Measurements from ENCODE around the gene LGI4.
"Not testable (repeated sequence)": the region's sequence is repeated elsewhere in the genome, so short reads cannot be mapped to it uniquely, and the experiment has no call there.

LGI4 gene

GRCh38 chr19:35105411-35106290 is 29.2 kb downstream of the LGI4 start:
- no peak for DNase-seq

GRCh38 chr19:35105047-35105410 is 29.8 kb downstream of the LGI4 start:
- no peak for DNase-seq

DNA sequence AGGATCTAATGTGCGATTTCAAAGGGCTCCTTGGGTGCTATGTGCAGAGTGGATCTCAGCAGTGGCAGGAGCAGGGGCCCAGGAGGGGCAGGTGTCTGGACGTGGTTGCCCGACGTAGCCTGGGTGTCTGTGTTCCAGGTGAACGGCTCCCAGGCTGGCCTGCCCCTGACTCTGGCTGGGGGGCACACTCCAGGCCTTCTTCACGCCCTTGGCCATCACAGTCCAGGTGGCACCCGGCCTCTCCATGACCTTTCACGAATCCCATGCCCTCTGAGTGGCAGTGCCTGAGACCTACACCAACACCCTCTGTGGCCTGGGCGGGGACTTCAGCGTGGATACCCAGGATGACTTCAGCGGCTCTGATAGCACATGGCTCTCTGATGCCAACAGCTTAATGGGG is 30.5 kb downstream of the LGI4 start:
- DNase-seq, result no peak

DNA sequence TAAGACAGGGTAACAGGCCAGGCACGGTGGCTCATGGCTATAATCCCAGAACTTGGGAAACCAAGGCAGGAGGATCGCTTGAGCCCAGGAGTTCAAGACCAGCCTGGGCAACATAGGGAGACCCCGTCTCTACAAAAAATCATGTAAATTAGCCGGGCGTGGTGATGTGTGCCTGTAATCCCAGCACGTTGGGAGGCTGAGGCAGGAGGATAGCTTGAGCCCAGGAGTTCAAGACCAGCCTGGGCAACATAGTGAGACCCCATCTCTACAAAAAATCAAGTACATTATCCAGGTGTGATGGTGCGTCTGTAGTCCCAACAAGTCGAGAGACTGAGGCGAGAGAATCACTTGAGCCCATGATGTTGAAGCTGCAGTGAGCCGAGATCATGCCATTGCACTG is 31.2 kb downstream of the LGI4 start:
- DNase-seq, result not testable (repeated sequence)

- not testable (repeated sequence) for DNase-seq
These were observed 32.9 kb downstream of the LGI4 start for GRCh38 chr19:35101949-35102348.

GRCh38 chr19:35100588-35101533 is 34.0 kb downstream of the LGI4 start:
- DNase-seq, result no peak

DNA sequence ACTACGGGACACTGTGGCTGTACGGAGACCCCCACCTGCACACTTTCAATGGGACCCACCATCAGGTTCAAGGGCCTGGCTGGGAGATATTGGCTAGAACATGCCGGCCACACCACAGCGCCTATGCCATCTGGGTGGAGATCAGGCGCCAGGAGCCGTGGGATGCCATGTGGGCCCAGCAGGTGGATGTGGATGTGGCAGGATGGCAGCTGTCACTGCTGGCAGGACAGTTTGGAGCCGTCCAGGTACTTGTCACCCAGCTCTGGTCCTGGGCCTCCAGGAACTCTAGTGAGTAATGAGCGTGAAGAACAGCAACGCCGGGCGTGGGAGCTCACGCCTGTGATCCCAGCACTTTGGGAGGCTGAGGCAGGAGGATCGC is 35.0 kb downstream of the LGI4 start:
- no peak for DNase-seq

GRCh38 chr19:35099155-35099896 is 35.5 kb downstream of the LGI4 start:
- no peak for DNase-seq

DNA sequence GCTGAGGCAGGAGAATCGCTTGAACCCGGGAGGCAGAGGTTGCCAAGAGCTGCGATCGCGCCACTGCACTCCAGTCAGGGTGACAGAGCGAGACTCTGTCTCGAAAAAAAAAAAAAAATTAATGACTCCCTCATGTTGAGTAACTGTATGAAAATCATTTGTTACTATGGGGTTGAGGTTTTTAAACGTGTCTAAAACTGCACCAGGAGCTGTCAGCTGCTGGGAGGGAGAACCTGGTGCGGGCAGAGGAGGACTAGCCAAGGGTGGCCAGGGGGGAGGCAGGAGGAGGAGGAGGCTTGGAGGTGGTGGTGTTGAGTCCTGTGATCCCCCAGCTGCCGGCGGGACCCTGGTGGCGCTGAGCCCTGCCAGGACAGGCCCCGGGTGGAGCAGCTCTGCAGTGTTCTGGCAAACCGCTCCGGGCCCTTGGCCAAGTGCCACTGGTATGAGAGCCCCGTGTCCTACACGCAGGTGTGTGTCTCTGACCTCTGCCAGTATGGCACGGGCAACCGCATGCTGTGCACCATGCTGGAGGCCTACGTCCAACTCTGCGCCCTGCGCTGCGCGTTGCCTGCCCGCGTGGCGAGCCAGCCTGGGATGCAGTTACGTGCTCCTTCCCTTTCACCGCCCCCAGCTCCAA is 36.3 kb downstream of the LGI4 start:
- no peak for DNase-seq

DNA sequence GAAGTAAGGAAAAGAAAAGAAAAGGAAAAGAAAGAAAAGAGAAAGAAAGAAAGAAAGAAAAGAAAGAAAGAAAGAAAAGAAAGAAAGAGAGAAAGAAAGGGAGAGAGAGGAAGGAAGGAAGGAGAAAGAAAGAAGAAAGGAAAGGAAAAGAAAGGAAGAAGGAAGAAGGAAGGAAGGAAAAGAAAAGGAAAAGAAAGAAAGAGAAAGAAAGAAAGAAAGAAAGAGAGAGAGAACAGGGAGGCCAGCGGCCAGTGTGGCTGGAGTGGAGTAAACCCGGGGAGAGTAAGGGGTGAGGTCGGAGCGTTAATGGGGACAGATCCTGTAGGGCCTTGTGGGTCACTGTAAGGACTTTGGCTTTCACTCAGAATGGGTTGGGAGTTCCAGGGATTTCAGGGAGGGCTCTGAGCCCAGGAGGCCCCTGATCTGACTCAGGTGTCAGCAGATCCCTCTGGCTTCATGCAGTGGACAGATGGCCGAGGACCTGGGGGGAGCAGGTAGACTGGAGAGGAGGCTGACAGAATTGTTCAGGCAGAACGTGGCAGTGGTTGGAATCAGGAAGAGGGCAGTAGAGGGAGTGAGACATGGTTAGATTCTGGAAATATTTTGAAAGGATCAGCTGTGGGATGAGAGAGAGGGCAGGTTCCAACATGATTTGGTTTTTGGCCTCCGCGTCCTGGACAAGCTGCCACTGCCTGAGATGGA is 39.0 kb downstream of the LGI4 start:
- DNase-seq, result no peak

DNA sequence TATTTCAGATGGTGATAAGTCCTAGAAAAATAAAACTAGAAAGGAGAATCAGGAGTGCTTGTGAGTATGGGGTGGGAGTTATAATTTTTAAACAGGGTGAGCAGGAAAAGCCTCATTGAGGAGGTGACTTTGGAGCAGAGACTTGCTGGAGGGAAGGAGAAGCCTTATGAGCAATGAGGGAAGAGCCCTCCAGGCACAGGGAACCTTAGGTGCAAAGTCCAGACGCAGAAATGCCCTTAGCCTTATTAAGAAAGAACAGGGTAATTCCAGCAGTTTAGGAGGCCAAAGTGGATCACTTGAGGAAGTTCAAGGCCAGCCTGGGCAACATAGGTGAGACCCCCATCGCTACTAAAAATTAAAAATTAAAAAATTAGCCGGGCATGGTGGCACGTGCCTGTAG is 40.2 kb downstream of the LGI4 start:
- no peak for DNase-seq

DNA sequence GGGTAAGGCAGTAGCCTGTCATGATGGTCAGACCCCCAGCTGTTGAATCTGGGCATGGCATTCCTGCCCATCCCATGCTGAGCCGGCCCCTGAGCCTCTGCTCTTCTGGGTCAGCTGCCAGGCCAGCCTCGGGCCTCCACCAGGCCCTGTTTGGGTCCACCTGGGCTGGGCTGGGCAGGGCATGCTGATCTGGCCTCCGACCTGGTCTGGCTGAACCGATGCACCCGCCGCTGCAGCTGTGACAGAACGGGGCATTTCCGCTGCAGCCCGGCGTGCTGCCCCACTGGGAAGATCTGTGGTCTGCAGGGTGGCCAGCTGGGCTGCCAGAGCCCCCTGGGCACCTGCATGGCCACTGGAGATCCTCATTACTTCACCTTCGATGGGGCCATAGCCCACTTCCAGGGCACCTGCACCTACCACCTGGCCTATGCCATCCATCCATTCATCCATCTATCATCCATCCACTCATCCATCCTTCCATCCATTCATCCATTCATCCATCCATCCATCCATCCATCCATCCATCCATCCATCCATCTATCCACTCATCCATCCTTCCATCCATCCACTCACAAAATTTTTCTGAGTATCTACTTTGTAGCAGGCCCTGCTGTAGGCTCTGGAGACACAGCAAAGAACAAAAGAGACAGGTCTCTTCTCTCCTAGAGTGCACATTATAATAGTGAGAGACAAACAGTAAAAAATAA is 40.8 kb downstream of the LGI4 start:
- DNase-seq, result no peak

DNA sequence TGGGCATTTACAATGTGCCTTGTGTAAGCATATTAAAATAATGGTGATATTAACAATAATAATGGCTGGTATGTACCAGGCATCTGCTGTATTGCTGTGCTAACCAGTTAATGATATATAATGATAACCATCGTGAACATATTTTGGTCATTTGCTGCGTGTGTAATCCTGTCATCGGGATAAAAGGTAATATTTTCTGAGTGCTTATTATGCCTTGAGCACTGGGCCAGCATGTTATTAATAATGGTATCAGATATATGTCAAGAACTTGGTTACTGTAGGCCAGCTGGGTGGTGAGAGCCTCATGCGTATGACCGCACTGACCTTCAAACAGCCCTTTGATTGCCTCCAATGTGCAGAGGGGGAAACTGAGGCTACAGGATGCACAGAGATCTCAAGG is 41.4 kb downstream of the LGI4 start:
- DNase-seq, result no peak

GRCh38 chr19:35090506-35091214 is 44.2 kb downstream of the LGI4 start:
- peak in 1 of 2 donors; percentile 44 for DNase-seq

- no peak for DNase-seq
These were observed 44.7 kb downstream of the LGI4 start for GRCh38 chr19:35090160-35090505.

GRCh38 chr19:35089554-35089953 is 45.3 kb downstream of the LGI4 start:
- no peak for DNase-seq

DNA sequence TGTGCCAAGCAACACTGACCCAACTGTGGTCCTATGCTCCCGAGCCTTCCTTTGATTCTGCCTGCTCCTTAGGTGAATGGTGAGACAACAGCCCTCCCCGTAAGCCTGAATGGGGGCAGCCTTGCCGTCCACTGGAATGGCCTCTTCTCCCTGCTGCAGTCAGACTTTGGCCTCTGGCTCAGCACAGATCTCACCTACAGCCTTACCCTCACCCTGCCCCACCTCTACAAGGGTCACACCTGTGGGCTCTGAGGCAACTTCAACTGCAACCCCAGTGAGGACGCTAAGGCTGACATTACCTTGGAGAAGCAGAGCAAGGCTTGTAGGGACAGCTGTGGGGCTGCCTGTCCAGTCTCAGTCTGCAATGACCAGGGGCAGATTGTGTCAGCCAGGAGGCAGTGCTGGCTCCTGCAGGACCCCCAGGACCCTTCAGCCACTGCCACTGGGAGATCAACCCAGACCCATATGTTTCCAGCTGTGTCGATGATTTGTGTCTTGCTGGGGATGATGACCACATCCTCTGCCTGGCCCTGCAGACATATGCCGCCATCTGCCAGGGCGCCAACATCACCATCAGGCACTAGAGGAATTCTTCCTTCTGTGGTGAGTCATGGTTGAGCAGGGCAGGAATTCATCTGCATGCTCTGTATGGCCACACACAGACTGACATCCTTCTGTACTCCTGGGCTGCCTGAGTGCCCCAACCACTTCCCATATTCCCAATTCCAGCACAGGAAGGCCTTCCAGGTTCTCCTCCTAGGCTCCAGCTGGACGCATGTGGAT is 46.5 kb downstream of the LGI4 start:
- no peak for DNase-seq

- no peak for DNase-seq
These were observed 47.5 kb downstream of the LGI4 start for GRCh38 chr19:35087393-35087792.

GRCh38 chr19:35086455-35086854 is 48.4 kb downstream of the LGI4 start:
- DNase-seq, result no peak

GRCh38 chr19:35085947-35086346 is 48.9 kb downstream of the LGI4 start:
- no peak for DNase-seq
